GM19239 (cell line): Measurements from ENCODE around the gene SLC26A8.
A peak's percentile ranks its signal among the peaks of the same experiment; 100 is the strongest.
"Not testable (repeated sequence)": the region's sequence is repeated elsewhere in the genome, so short reads cannot be mapped to it uniquely, and the experiment has no call there.

Experiments
- DNase-seq: peaks from one replicate; pipeline ENCODE4 v3.0.0; 2011; ENCODE audit warnings: low spot score; ENCODE audit not compliant: insufficient read length
- FAIRE-seq: peaks from 2 replicates; lab custom pipeline; 2011; peaks lifted over from hg19 to GRCh38; lab: Jason Lieb, UNC

Gene SLC26A8

GRCh38 chr6:35920793-35921732, 103.4 kb downstream of the SLC26A8 start, which contains the start of gene SRPK1:
Gene SRPK1 (minus strand): TSS chr6:35921098. CDS start chr6:35921056, 42 bp downstream.
- DNase-seq (peak; percentile 98), FAIRE-seq (peak; percentile 91)

DNA sequence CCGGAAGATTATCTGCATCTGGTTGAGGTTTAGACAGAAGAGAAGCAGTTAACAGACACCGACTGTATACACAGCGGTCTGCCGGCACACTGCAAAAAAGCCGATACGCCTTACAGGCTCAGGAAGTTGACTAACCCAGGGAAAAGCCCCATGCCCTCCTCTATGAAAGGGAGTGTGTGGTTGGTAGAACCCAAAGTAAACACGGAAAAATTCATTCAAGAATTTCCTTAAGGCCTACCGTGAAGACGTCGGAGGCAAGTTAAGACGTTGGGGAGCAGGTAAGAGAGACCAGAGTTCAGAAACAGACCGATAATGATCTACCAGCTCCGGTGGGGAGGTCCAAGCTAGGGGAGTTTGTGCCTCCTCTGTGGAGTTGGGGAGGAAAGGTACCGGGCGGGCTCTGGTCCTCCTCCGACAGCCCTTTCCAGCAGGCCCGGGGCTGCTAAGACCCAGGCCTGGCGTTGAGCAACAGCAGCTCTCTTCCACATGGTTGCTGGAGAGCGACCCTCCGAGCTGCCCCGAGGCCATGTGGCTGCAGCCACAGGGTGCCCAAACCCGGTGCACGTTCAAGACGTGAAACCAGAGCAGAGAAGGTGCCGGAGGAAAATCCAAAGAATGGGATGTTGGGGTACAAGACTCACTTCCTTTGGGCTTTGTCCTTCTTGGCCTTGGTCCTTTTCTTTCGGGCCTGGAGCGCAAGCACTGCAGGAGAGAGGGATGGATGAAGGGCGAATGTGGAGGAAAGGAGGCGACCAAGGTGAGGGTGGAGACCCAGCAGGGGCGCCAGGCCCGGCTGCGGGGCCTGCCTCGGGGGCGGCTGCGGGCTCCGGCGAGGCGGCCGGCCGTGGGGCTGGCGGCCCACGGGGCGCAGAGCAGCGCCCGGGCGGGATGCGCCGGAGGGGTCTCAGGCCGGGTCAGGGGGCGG, 104.4 kb downstream of the SLC26A8 start:
- peak; percentile 18 for DNase-seq
- FAIRE-seq = peak; percentile 40

- DNase-seq (no peak), FAIRE-seq (peak; percentile 94)
These were observed 105.2 kb downstream of the SLC26A8 start for GRCh38 chr6:35919085-35919826.

GRCh38 chr6:35916893-35917292, 107.5 kb downstream of the SLC26A8 start:
- not testable (repeated sequence) for DNase-seq, FAIRE-seq

DNA sequence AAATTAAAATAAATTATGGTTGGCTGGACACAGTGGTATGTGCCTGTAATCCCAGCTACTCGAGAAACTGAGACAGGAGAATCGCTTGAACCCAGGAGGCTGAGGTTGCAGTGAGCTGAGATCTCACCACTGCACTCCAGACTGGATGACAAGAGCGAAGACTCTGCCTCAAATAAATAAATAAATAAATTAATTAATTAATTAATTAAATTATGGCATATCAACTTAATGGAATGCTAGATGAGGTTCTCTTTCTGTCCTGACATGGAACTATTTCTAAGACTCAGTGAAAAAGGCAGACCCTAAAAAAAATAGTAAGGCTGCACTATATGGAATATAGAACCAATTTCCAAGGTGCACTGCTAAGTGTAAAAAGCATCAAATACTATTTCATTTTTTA, 108.4 kb downstream of the SLC26A8 start:
- DNase-seq = no peak
- FAIRE-seq = no peak

GRCh38 chr6:35914536-35914935, 109.9 kb downstream of the SLC26A8 start:
- no peak for FAIRE-seq

DNA sequence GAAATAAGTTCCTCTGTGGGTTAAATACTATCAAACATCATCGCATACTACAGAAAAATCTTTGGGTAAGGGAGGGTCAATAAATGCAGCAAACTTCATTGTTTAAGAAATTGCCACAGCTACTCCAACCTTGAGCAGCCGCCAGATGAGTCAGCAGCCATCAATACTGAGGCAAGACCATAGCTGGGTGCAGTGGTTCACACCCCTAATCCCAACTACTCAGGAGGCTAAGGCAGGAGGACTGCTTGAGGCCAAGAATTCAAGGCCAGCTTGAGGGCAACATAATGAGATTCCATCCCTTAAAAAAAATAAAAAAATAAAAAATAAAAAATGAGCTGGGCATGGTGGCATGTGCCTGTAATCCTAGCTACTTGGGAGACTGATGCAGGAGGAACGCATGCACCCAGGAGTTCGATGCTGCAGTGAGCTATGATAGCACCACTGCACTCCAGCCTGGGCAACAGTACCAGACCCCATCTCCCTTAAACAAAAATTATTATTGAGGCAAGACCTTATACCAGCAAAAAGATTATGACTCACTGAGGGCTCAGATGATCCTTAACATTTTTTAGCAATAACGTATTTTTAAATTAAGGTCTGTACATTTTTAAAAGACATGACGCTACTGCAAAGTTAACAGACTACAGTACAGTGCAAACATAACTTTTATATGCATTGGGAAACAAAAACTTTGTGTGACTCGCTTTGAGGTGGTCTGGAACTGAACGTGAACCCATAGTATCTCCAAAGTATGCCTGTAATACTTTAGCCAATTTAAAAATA, 112.4 kb downstream of the SLC26A8 start:
- DNase-seq (no peak), FAIRE-seq (no peak)

More at GRCh38 chr6:35914536-35914935, 109.9 kb downstream of the SLC26A8 start:
- no peak for DNase-seq

DNA sequence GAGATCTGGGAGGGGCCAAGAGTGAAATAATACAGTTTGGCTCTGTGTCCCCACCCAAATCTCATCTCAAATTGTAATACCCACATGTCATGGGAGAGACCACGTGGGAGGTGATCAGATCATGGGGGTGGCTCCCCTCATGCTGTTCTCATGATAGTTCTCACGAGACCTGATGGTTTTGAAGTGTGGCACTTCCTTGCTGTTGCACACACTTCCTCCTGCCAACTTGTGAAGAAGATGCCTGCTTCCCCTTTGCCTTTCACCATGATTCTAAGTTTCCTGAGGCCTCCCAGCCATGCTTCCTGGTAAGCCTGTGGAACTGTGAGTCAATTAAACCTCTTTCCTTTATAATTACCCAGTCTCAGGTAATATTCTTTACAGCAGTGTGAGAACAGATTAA, 114.9 kb downstream of the SLC26A8 start:
- FAIRE-seq, DNase-seq: not testable (repeated sequence)

- DNase-seq, FAIRE-seq: not testable (repeated sequence)
These were observed 115.6 kb downstream of the SLC26A8 start for GRCh38 chr6:35908753-35909401.

DNA sequence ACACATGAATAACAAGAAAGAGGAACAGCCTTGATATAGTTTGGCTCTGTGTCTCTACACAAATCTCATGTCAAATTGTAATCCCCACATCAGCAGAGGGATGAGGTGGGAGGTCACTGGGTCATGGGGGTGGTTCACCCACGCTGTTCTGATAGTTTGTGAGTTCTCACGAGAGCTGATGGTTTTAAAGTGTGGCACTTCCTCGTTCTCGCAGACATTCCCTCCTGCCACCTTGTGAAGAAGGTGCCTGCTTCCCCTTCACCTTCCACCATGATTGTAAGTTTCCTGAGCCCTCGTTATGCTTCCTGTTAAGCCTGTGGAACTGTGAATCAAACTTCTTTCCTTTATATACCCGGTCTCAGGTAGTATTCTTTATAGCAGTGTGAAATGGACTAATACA, 116.7 kb downstream of the SLC26A8 start:
- DNase-seq (no peak), FAIRE-seq (no peak)

GRCh38 chr6:35906499-35906846, 118.0 kb downstream of the SLC26A8 start:
- FAIRE-seq (no peak), DNase-seq (no peak)

- DNase-seq (no peak), FAIRE-seq (no peak)
These were observed 118.5 kb downstream of the SLC26A8 start for GRCh38 chr6:35905841-35906498.

GRCh38 chr6:35905141-35905785, 119.2 kb downstream of the SLC26A8 start:
- DNase-seq (no peak), FAIRE-seq (no peak)

DNA sequence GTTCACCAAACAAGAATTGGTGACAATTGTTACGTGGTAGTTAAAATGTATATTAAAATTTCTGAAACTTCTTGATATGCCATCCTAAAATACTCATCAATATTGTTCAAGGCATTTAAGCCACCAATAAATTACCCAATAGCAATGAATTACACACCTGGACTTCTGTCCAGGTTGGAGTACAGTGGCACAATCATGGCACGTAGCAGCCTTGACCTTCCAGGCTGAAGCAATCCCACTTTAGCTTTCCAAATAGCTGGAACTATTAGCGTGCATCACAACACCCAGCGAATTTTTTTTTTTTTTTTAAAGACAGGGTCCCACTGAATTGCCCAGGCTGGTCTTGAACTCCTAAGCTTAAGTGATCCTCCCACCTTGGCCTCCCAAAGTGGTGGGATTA, 120.8 kb downstream of the SLC26A8 start:
- DNase-seq (no peak), FAIRE-seq (no peak)

DNA sequence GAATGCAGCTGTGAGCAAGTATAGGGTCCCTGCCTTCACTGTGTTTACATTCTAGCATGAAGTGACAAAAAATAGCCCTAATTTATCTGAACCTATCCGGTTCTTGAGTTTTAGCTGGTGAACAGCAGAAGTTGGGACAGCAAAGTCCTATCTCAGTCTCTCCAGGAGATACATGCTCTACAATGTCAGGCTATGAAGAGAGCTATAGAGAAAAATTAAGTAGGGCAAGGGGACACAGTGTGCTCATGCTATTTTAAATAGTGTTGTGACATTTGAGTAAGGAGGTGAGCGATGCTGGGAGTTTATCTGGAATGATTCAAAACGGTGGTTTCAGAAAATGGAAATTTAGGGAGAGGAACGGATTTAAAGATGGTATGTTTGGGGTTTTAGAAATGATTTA, 124.0 kb downstream of the SLC26A8 start:
- DNase-seq = no peak
- no peak for FAIRE-seq

GRCh38 chr6:35898003-35898402, 126.4 kb downstream of the SLC26A8 start:
- DNase-seq = no peak
- FAIRE-seq = no peak

DNA sequence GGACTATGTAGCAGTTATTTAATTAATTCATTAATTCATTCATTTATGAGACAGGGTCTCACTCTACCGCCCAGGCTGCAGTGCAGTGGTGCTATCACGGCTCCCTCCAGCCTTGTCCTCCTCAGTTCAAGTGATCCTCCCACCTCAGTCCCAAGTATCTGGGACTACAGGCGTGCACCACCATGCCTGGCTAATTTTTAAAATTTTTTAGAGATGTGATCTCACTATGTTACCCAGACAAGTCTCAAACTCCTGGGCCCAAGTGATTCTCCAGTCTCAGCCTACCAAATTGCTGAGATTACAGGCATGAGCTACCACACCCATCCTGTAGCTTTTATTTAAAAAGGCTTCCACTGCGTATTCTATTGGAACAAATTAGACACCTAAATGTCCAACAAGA, 127.0 kb downstream of the SLC26A8 start:
- FAIRE-seq (no peak), DNase-seq (no peak)

GRCh38 chr6:35897036-35897435, 127.4 kb downstream of the SLC26A8 start:
- FAIRE-seq (no peak), DNase-seq (no peak)
